Right atrium auricular region (tissue), 2 donors: Measurements from ENCODE around the gene KRI1. TPM values are rescaled to one million over a fixed set of nuclear protein-coding genes. Genes with fewer than 3 reads are reported as not detected.
A peak's percentile ranks its signal among the peaks of the same experiment; 100 is the strongest.

ENCODE experiments used
- DNase-seq: peaks from one replicate; pipeline ENCODE4 v3.0.0-alpha.2; 2019; ENCODE audit warnings: low spot score
- H3K27ac ChIP-seq, 2 donors: fragments of 200-600 bp; sonication (generic); 1 replicate in 1 of 2; 2 replicates in 1 of 2; pipeline ENCODE4 v1.5.1; 2016 to 2019
- H3K27me3 ChIP-seq, 2 donors: fragments of 200-600 bp; sonication (generic); one replicate each; pipeline versions ENCODE4 v1.5.1 to v1.6.0; 2017 to 2019
- H3K36me3 ChIP-seq: fragments of 200-600 bp; sonication (generic); one replicate; pipeline ENCODE4 v1.5.1; 2016
- H3K4me1 ChIP-seq, 2 donors: fragments of 200-600 bp; sonication (generic); one replicate each; pipeline versions ENCODE4 v1.5.1 to v1.6.0; 2017 to 2019
- H3K4me3 ChIP-seq, 2 donors: fragments of 200-600 bp; sonication (generic); 1 replicate in 1 of 2; 2 replicates in 1 of 2; pipeline ENCODE4 v1.5.1; 2017 to 2019; ENCODE audit warnings: mild to moderate bottlenecking in 1 of 2, moderate library complexity in 1 of 2
- H3K9me3 ChIP-seq, 2 donors: fragments of 200-600 bp; sonication (generic); one replicate each; pipeline ENCODE4 v1.5.1; 2019
- CTCF ChIP-seq, 2 donors: fragments of 200-600 bp; sonication (generic); IDR thresholded peaks; one replicate each; pipeline ENCODE4 v1.5.1; 2019; ENCODE audit warnings: antibody characterized with exemption in 2 of 2
- microRNA counts, 2 donors: library from miRNA; unstranded; fragments of <30 nt; microRNA quantifications; one replicate each; lab custom pipeline; 2016 to 2017
- microRNA-seq, 2 donors: library from miRNA; unstranded; fragments of <30 nt; microRNA quantifications; one replicate each; pipeline ENCODE4, GENCODE V29; 2016 to 2017; ENCODE audit warnings: borderline number of aligned reads in 2 of 2, borderline replicate concordance in 1 of 2
- total RNA-seq, 2 donors: library from RNA; depleted of rRNA; stranded (reverse); fragments of >200 nt; gene quantifications; one replicate each; pipeline ENCODE4 v1.1.0, GENCODE V29; 2016

KRI1 gene
- total RNA-seq, 2 donors from 2014 or later = 9.6 to 10.3 TPM

DNA sequence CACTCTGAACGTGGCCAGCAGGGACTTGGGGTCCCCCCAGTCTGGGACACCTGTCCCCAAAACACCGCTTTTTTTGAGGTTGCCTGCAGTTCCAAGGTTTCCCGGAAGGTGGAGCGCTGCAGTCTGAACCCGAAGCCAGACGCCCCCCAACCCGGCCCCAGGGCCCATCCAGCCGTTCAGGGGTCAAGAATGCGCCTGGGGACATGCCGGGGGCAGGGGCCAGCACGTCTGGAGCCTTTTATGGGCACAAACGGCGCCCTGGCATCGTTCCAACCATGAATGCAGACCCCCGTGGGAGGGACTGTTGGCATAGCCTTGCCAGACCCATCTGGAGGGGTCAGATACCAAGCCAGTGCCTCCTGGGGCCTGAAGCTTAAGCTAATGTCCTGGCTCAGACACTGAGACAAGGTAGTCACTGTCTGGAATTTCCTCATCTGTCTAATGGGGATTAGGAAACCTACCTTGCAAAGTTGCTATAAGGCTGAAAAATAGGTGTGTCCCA lies 55.5 kb downstream of the KRI1 start:
- DNase-seq = no peak
- peak; percentile 55 to 71 for TF ChIP-seq CTCF (IDR thresholded peaks at IDR 0.05)
- Histone ChIP-seq H3K27ac (no peak overlapping the region), H3K4me3 (no peak overlapping the region), H3K27me3 (peaks cover 0 to 13% of the 10 kb centered on the region in 2 donors), H3K4me1 (peaks cover 0 to 8% of the 10 kb centered on the region in 2 donors), H3K36me3 (no peaks in the 10 kb centered on the region), H3K9me3 (no peaks in the 10 kb centered on the region)

GRCh38 chr19:10508707-10509106 lies 57.1 kb downstream of the KRI1 start:
- H3K4me1 ChIP-seq = no peaks in the 10 kb centered on the region
- no peak for TF ChIP-seq CTCF (IDR thresholded peaks at IDR 0.05)
- peaks cover 0 to under 1% of the 10 kb centered on the region in 2 donors for H3K27me3 ChIP-seq
- H3K36me3 ChIP-seq = no peaks in the 10 kb centered on the region
- H3K4me3 ChIP-seq = no peak overlapping the region
- no peaks in the 10 kb centered on the region for H3K9me3 ChIP-seq
- no peak overlapping the region for H3K27ac ChIP-seq
- no peak for DNase-seq

GRCh38 chr19:10508036-10508435 lies 57.8 kb downstream of the KRI1 start:
- DNase-seq = no peak
- H3K27me3 ChIP-seq = no peaks in the 10 kb centered on the region
- H3K36me3 ChIP-seq = no peaks in the 10 kb centered on the region
- H3K9me3 ChIP-seq = no peaks in the 10 kb centered on the region
- no peak for TF ChIP-seq CTCF (IDR thresholded peaks at IDR 0.05)
- no peak overlapping the region for H3K27ac ChIP-seq
- no peak overlapping the region for H3K4me3 ChIP-seq
- no peaks in the 10 kb centered on the region for H3K4me1 ChIP-seq

- TF ChIP-seq CTCF (IDR thresholded peaks at IDR 0.05) = peak; percentile 61 to 82
- Histone ChIP-seq H3K4me3 (no peak overlapping the region), H3K4me1 (peaks cover 0 to 11% of the 10 kb centered on the region in 2 donors), H3K27me3 (no peaks in the 10 kb centered on the region), H3K27ac (no peak overlapping the region), H3K9me3 (no peaks in the 10 kb centered on the region), H3K36me3 (no peaks in the 10 kb centered on the region)
- DNase-seq = peak; percentile 76
These were observed 60.1 kb downstream of the KRI1 start for GRCh38 chr19:10505583-10506229.

MicroRNA genes within 50 kb of the gene (microRNA counts, 767-probe panel; counts per million panel counts)
- microRNA hsa-miR-1238 (lab: Ali Mortazavi, UCI) = 0 to 1,837 counts per million in 2 donors

Small RNA genes within 50 kb of the gene (microRNA-seq; reads per million reads assigned to microRNA genes)
- gene MIR1238 = 0 reads per million in 2 donors

Other genes starting within 250 kb of the KRI1 start
- gene FDX2, start 250.0 kb downstream of the KRI1 start, total RNA-seq = 10 to 100 TPM; 12.5 to 20.4 TPM
- 10 to 100 TPM; 14.8 to 24.8 TPM for gene RAVER1, start 232.5 kb downstream of the KRI1 start, total RNA-seq
- 1 to 10 TPM; 5.3 to 7.1 TPM for gene ICAM3, start 226.4 kb downstream of the KRI1 start, total RNA-seq
- 10 to 100 TPM; 31.7 to 58.8 TPM for gene TYK2, start 185.4 kb downstream of the KRI1 start, total RNA-seq
- 100 to 1,000 TPM; 130 to 131 TPM for gene CDC37, start 162.5 kb downstream of the KRI1 start, total RNA-seq
- gene PDE4A, start 145.5 kb downstream of the KRI1 start, total RNA-seq = 1 to 10 TPM; 9.4 to 9.9 TPM
- 10 to 100 TPM; 52.1 to 64.9 TPM for gene KEAP1, start 62.7 kb downstream of the KRI1 start, total RNA-seq
- gene S1PR5, start 48.6 kb downstream of the KRI1 start, total RNA-seq = under 1 TPM; 0.12 to 0.59 TPM
- 10 to 100 TPM; 47.1 to 61.2 TPM for gene ATG4D, start 22.1 kb downstream of the KRI1 start, total RNA-seq
- 1 to 10 TPM; 4.4 to 4.6 TPM for gene CDKN2D, start 3.0 kb upstream of the KRI1 start, total RNA-seq
- 1 to 10 TPM in 1 of 2 donors, not detected in 1; 4.8 TPM for gene AP1M2, start 21.3 kb upstream of the KRI1 start, total RNA-seq
- gene SLC44A2, start 59.5 kb upstream of the KRI1 start, total RNA-seq = 10 to 100 TPM; 91.3 to 96.2 TPM
- 10 to 100 TPM; 59.2 to 75.1 TPM for gene ILF3, start 88.3 kb upstream of the KRI1 start, total RNA-seq
- gene QTRT1, start 135.4 kb upstream of the KRI1 start, total RNA-seq = 10 to 100 TPM; 15.2 to 15.8 TPM
- gene DNM2, start 152.1 kb upstream of the KRI1 start, total RNA-seq = 100 to 1,000 TPM; 111 to 144 TPM